ENCODE measurements around the gene LSM11.
"Not testable (repeated sequence)": the region's sequence is repeated elsewhere in the genome, so short reads cannot be mapped to it uniquely, and the experiment has no call there.

The LSM11 gene

GRCh38 chr5:157743163-157744050 lies at the start of gene LSM11:
LSM11 (plus strand) TSS chr5:157743712; CDS start chr5:157743751, 39 bp downstream.
- DNase-seq = peak; percentile 45

GRCh38 chr5:157693816-157694215 lies 49.7 kb upstream of the LSM11 start:
- DNase-seq = not testable (repeated sequence)

GRCh38 chr5:157696154-157696553 lies 47.4 kb upstream of the LSM11 start:
- DNase-seq = not testable (repeated sequence)

GRCh38 chr5:157698674-157699073 lies 44.8 kb upstream of the LSM11 start:
- not testable (repeated sequence) for DNase-seq

- DNase-seq = no peak
Measured at GRCh38 chr5:157703736-157704135, 39.8 kb upstream of the LSM11 start.

- DNase-seq = no peak
Measured at GRCh38 chr5:157708866-157709265, 34.6 kb upstream of the LSM11 start.

- no peak for DNase-seq
Measured at GRCh38 chr5:157709346-157709745, 34.2 kb upstream of the LSM11 start.

- no peak for DNase-seq
Measured at GRCh38 chr5:157710431-157710830, 33.1 kb upstream of the LSM11 start.

GRCh38 chr5:157710882-157711281 lies 32.6 kb upstream of the LSM11 start:
- no peak for DNase-seq

GRCh38 chr5:157713830-157714595 lies 29.5 kb upstream of the LSM11 start:
- no peak for DNase-seq

GRCh38 chr5:157714596-157714864 lies 29.0 kb upstream of the LSM11 start:
- DNase-seq = no peak

- no peak for DNase-seq
Measured at GRCh38 chr5:157718519-157718918, 25.0 kb upstream of the LSM11 start.

- no peak for DNase-seq
Measured at GRCh38 chr5:157719245-157719644, 24.3 kb upstream of the LSM11 start.

GRCh38 chr5:157721159-157721558 lies 22.4 kb upstream of the LSM11 start:
- no peak for DNase-seq

- not testable (repeated sequence) for DNase-seq
Measured at GRCh38 chr5:157722895-157723294, 20.6 kb upstream of the LSM11 start.

- DNase-seq = not testable (repeated sequence)
Measured at GRCh38 chr5:157726607-157727006, 16.9 kb upstream of the LSM11 start.

- not testable (repeated sequence) for DNase-seq
Measured at GRCh38 chr5:157727858-157728257, 15.7 kb upstream of the LSM11 start.

- DNase-seq = no peak
Measured at GRCh38 chr5:157729858-157730257, 13.7 kb upstream of the LSM11 start.

- DNase-seq = no peak
Measured at GRCh38 chr5:157730900-157731271, 12.6 kb upstream of the LSM11 start.

- DNase-seq = peak; percentile 94
Measured at GRCh38 chr5:157731272-157732129, 12.0 kb upstream of the LSM11 start, which contains the start of gene THG1L. THG1L (plus strand) TSS chr5:157731420; CDS start chr5:157731441, 21 bp downstream.

GRCh38 chr5:157732130-157732514 lies 11.4 kb upstream of the LSM11 start:
- no peak for DNase-seq

GRCh38 chr5:157732596-157733262 lies 10.8 kb upstream of the LSM11 start:
- DNase-seq = no peak

GRCh38 chr5:157734436-157734835 lies 9.1 kb upstream of the LSM11 start:
- DNase-seq = no peak
